HG03060 (cell line): ENCODE results near the gene FAM53B.
A peak's percentile ranks its signal among the peaks of the same experiment; 100 is the strongest.

Experiments used
- ATAC-seq: cut with Tn5 transposase; IDR thresholded peaks from one replicate; pipeline ENCODE4 v1.9.1; 2021; ENCODE audit warnings: low read depth, moderate number of reproducible peaks; ENCODE audit not compliant: unreplicated experiment

The FAM53B gene

GRCh38 chr10:124728830-124729661 is 15.1 kb downstream of the FAM53B start:
- ATAC-seq: no peak

- ATAC-seq: no peak
Measured at GRCh38 chr10:124728071-124728829, 15.9 kb downstream of the FAM53B start.

- ATAC-seq: no peak
Measured at GRCh38 chr10:124727361-124727960, 16.7 kb downstream of the FAM53B start.

- no peak for ATAC-seq
Measured at GRCh38 chr10:124725791-124726190, 18.4 kb downstream of the FAM53B start.

- no peak for ATAC-seq
Measured at GRCh38 chr10:124725171-124725631, 19.0 kb downstream of the FAM53B start.

- ATAC-seq: no peak
Measured at GRCh38 chr10:124724279-124725027, 19.7 kb downstream of the FAM53B start.

GRCh38 chr10:124723826-124724225 is 20.4 kb downstream of the FAM53B start:
- no peak for ATAC-seq

- peak; percentile 41 for ATAC-seq
Measured at GRCh38 chr10:124722798-124723783, 21.1 kb downstream of the FAM53B start.

GRCh38 chr10:124721330-124722045 is 22.7 kb downstream of the FAM53B start:
- no peak for ATAC-seq

- peak; percentile 29 for ATAC-seq
Measured at GRCh38 chr10:124719213-124719851, 24.8 kb downstream of the FAM53B start.

GRCh38 chr10:124717911-124718741 is 26.1 kb downstream of the FAM53B start:
- ATAC-seq: peak; percentile 68

GRCh38 chr10:124717041-124717757 is 27.0 kb downstream of the FAM53B start:
- ATAC-seq: no peak

GRCh38 chr10:124716369-124716768 is 27.8 kb downstream of the FAM53B start:
- no peak for ATAC-seq

- no peak for ATAC-seq
Measured at GRCh38 chr10:124715439-124715838, 28.7 kb downstream of the FAM53B start.

GRCh38 chr10:124713679-124714255 is 30.4 kb downstream of the FAM53B start:
- no peak for ATAC-seq

- no peak for ATAC-seq
Measured at GRCh38 chr10:124712704-124713407, 31.3 kb downstream of the FAM53B start.
